Adipose tissue (tissue), 3 donors: ENCODE measurements around the gene PPP6R3. TPM values are rescaled to one million over a fixed set of nuclear protein-coding genes. Genes with fewer than 3 reads are reported as not detected.

Experiments used
- H3K27ac ChIP-seq: one replicate; pipeline ENCODE4 v1.5.1; 2013; ENCODE audit warnings: low read depth, low read length
- WGBS, 3 donors: extraction: QIAGEN DNeasy Blood & Tissue Kit; methylation state at CpG; one replicate each; pipeline ENCODE4 v1.1.7; 2013; 5-methylcytosine and 5-hydroxymethylcytosine counted together
- polyA plus RNA-seq, 3 donors: library from polyadenylated mRNA; stranded (reverse); fragments of 200-250 nt; gene quantifications; one replicate each; pipeline ENCODE4 v1.2.3, GENCODE V29; 2013
- donor health status: healthy with polysubstance abuse.
- donor health status: Bipolar disorder and iron deficiency.
- donor health status: healthy.

Gene PPP6R3
- polyA plus RNA-seq, 3 donors, result 14.3 to 31.5 (median 26.9) TPM

GRCh38 chr11:68567553-68567952 is 107.0 kb downstream of the PPP6R3 start:
- 88 to 96% (median 91%) methylated on average over 3 of the region's 3 CpGs for WGBS, 3 donors
- no peak overlapping the region for H3K27ac ChIP-seq

GRCh38 chr11:68569357-68569756 is 108.8 kb downstream of the PPP6R3 start:
- H3K27ac ChIP-seq, result no peak overlapping the region
- WGBS, 3 donors, result 86 to 94% (median 93%) methylated on average over 1 of the region's 1 CpG

- 81 to 97% (median 82%) methylated on average over 1 of the region's 1 CpG for WGBS, 3 donors
- H3K27ac ChIP-seq, result no peak overlapping the region
Observed at GRCh38 chr11:68570691-68571090, 110.1 kb downstream of the PPP6R3 start.

- WGBS, 3 donors, result 97 to 100% (median 100%) methylated on average over 1 of the region's 1 CpG
- H3K27ac ChIP-seq, result no peak overlapping the region
Observed at GRCh38 chr11:68574308-68574707, 113.8 kb downstream of the PPP6R3 start.

DNA sequence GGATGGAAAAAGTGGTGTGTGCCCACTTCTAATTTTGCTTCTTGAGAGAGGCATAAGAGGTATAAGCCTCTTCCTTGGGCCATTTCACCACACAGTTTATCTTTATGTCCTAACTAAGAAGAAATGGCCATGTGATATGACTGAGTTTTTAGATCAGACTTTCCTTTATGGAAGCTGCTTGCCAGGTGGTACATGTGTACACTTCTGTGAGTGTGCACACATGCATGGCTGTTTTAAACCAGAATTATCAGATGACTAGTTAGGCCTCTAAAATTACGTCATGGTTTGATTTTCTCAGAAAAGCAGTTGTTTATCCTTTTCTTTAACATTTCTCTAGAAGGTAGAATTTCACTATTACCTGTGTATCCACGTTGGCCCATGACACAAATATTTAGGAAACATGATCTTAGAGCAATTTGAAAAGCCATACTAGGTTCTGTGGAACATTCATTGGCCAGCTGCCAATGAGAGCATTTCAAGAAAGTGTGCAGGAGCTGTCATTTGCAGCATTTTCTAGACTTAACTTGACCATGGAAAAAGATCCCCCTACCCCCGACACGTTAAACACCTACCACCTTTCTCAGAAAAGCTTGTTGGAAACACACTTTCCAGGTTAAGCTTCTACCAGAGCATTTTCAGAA is 114.6 kb downstream of the PPP6R3 start:
- H3K27ac ChIP-seq, result no peak overlapping the region
- 81 to 85% (median 82%) methylated on average over 4 of the region's 4 CpGs for WGBS, 3 donors

GRCh38 chr11:68579455-68579854 is 118.9 kb downstream of the PPP6R3 start:
- WGBS, 3 donors, result 72 to 96% (median 90%) methylated on average over 5 of the region's 5 CpGs
- H3K27ac ChIP-seq, result no peak overlapping the region

- H3K27ac ChIP-seq, result no peak overlapping the region
- 89 to 94% (median 90%) methylated on average over 4 of the region's 4 CpGs for WGBS, 3 donors
Observed at GRCh38 chr11:68581439-68581838, 120.9 kb downstream of the PPP6R3 start.

DNA sequence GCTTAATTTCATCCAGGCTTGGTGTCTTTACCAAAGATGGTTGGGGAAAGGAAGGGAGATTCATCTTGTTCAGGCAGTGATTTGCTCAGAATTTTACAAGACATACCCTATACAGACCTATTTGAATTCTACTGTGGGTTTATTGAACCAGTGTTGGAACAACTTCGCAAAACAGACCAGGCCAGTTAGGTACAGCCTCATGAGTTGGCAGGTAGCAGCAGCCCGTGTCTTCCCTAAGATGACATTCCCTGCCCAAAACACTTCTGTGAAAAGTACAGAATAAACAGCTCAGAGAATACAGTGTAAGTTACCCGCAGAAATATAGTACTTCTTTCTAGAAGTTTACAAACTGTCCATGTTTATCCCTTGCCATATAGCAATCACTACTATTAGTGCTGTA is 121.3 kb downstream of the PPP6R3 start:
- WGBS, 3 donors, result 89 to 90% (median 89%) methylated on average over 3 of the region's 3 CpGs
- no peak overlapping the region for H3K27ac ChIP-seq

GRCh38 chr11:68582416-68583040 is 122.0 kb downstream of the PPP6R3 start:
- WGBS, 3 donors, result 64 to 67% (median 66%) methylated on average over 8 of the region's 8 CpGs
- H3K27ac ChIP-seq, result no peak overlapping the region

- H3K27ac ChIP-seq, result no peak overlapping the region
- 68 to 77% (median 74%) methylated on average over 2 of the region's 2 CpGs for WGBS, 3 donors
Observed at GRCh38 chr11:68583041-68583446, 122.5 kb downstream of the PPP6R3 start.

GRCh38 chr11:68584097-68584496 is 123.5 kb downstream of the PPP6R3 start:
- WGBS, 3 donors, result 54 to 61% (median 57%) methylated on average over 6 of the region's 6 CpGs
- H3K27ac ChIP-seq, result no peak overlapping the region

GRCh38 chr11:68584991-68585524 is 124.5 kb downstream of the PPP6R3 start:
- WGBS, 3 donors, result 83 to 92% (median 88%) methylated on average over 6 of the region's 6 CpGs
- no peak overlapping the region for H3K27ac ChIP-seq

GRCh38 chr11:68589547-68590216 is 129.1 kb downstream of the PPP6R3 start:
- 89 to 95% (median 89%) methylated on average over 7 of the region's 7 CpGs for WGBS, 3 donors
- H3K27ac ChIP-seq, result no peak overlapping the region

DNA sequence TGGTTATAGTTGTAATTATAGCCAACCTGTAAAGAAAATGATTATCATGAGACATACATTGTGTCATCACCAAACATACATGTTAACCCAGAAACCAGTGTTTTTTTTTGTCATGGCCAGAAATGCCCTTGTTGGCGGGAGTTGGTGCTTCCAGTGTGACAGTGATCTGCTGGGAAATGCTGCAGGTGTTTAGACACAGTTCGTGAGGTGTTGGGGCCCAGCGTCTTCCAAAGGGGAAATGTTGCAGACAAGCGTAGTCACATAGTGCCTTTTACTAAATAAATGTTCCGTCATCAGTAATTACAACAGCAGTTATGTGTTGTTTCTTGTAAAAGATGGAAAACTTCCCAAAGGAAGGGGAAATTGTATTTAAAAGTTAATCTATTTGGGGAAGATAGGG is 131.2 kb downstream of the PPP6R3 start:
- WGBS, 3 donors, result 50 to 92% (median 85%) methylated on average over 5 of the region's 5 CpGs
- no peak overlapping the region for H3K27ac ChIP-seq

- 55 to 75% (median 73%) methylated on average over 2 of the region's 2 CpGs for WGBS, 3 donors
Observed at GRCh38 chr11:68593441-68593840, 132.9 kb downstream of the PPP6R3 start.

DNA sequence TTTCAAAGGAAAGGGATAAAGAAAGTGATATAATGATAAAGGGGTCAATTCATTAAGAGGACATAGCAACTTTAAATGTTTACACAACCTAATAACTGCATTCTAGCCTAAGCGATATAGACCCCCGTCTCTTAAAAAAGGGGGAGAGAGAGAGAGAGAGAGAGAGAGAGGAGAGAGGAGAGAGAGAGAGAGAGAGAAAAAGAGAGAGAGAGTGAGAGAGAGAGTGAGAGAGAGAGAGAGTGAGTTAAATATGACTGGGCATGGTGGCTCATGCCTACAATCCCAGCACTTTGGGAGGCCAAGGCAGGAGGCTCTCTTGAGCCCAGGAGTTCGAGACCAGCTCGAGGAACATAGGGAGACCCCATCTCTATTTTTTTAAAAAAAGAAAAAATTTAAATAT is 133.6 kb downstream of the PPP6R3 start:
- WGBS, 3 donors, result 94 to 96% (median 95%) methylated on average over 4 of the region's 4 CpGs
- H3K27ac ChIP-seq, result no peak overlapping the region

More at GRCh38 chr11:68593441-68593840, 132.9 kb downstream of the PPP6R3 start:
- no peak overlapping the region for H3K27ac ChIP-seq

GRCh38 chr11:68596231-68596630 is 135.7 kb downstream of the PPP6R3 start:
- WGBS, 3 donors, result 51 to 87% (median 84%) methylated on average over 4 of the region's 4 CpGs
- H3K27ac ChIP-seq, result no peak overlapping the region

GRCh38 chr11:68598816-68599653 is 138.5 kb downstream of the PPP6R3 start:
- no peak overlapping the region for H3K27ac ChIP-seq
- 86 to 93% (median 92%) methylated on average over 7 of the region's 7 CpGs for WGBS, 3 donors
